ENCODE results near the gene FEM1C. TPM values are rescaled to one million over a fixed set of nuclear protein-coding genes. Genes with fewer than 3 reads are reported as not detected.

Gene FEM1C
- total and polyA plus RNA-seq, 2 of the 4 experiments (the other 2 are of a cell fraction), result 6.3 to 21.5 TPM

DNA sequence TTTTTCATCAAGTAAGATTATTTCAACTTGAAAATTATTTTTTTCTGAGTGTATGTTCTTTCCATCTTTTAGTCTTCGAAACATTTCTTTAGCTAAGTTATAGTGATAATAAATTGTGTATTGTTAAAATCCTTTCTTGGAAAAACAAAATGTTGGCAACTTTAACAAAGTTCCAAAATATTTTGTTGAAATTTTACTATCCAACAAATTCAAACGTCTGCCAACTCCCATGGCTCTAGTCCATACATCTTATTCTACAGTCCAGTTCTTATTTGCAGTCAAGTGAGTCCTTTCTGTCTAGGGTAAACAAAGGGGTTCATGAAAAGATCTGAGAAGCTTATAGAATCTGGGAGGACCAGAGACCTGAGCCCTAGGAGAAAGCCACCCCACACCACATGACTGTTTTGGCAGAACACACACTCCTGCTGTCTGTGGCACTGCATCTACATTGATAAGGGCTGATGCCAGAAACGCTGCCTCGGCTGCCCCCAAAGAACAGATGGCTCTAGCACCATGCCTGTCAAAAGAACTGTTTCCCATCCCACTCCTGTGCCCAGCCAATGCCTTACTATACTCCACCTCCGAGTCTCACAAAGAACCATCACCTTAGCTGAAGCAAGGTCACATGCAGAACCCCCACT, 47.5 kb downstream of the FEM1C start:
- in situ Hi-C loops (cut with MboI; ENCODE audit: low sequenced_read_pairs), result no loop called here
- no peak overlapping the region for H3K27ac ChIP-seq (ENCODE audit: insufficient read depth, low read length)
- POLR2A ChIA-PET (ENCODE audit: unreplicated experiment), result no interaction called here
- no peak overlapping the region for H4K91ac ChIP-seq (ENCODE audit: insufficient read depth, low read depth, low read length)
- H3K9ac ChIP-seq (ENCODE audit: low read depth, low read length), result no peak overlapping the region
- H2AK9ac ChIP-seq (replicated peaks; ENCODE audit: low read depth, low read length, poor library complexity), result no peak overlapping the region
- intact Hi-C loops (cut with micrococcal nuclease), result no loop called here
- no peak overlapping the region for H2BK15ac ChIP-seq (ENCODE audit: low read depth, low read length)
- no peaks in the 10 kb centered on the region for H3K79me1 ChIP-seq (ENCODE audit: low read depth in 1 of 2, low read length in 2 of 2)
- H3K27me3 ChIP-seq (ENCODE audit: control insufficient read depth, insufficient read depth, low read length), result peaks cover 2% of the 10 kb centered on the region; the same call in 1 of the 2 replicates
- H3K56ac ChIP-seq (ENCODE audit: extremely low read depth, insufficient read depth, low read length), result no peak overlapping the region
- H3K4me2 ChIP-seq (ENCODE audit: low read depth, low read length), result no peak overlapping the region
- no peak overlapping the region for H3K4me3 ChIP-seq (ENCODE audit: insufficient read depth, low read depth, low read length)
- H3K18ac ChIP-seq (ENCODE audit: low read depth, low read length), result no peak overlapping the region
- no peak overlapping the region for H2BK120ac ChIP-seq (ENCODE audit: low read depth, low read length)
- H3K4ac ChIP-seq (ENCODE audit: low read depth, low read length), result no peak overlapping the region
- H3K9me3 ChIP-seq (ENCODE audit: control insufficient read depth, insufficient read depth, low read length), result no peaks in the 10 kb centered on the region
- H2BK20ac ChIP-seq (ENCODE audit: low read depth, low read length), result no peak overlapping the region
- no peak overlapping the region for H4K5ac ChIP-seq (ENCODE audit: low read depth, low read length)
- no TSS peak for BruUV-seq (replicated peaks)
- no peak for DNase-seq
- H3K36me3 ChIP-seq (ENCODE audit: control insufficient read depth, insufficient read depth, low read length), result no peaks in the 10 kb centered on the region
- no peak overlapping the region for H4K8ac ChIP-seq (ENCODE audit: low read depth in 2 of 2, low read length in 2 of 2)
- CTCF ChIA-PET, result interaction anchor here (1.7 kb wide), 1 partner anchor 9 kb away, joined by 4 read pairs; no protein-coding TSS in a partner anchor
- dilution Hi-C loops (cut with HindIII; ENCODE audit: low sequenced_read_pairs, unreplicated experiment), result no loop called here
- no peaks in the 10 kb centered on the region for H3K4me1 ChIP-seq (ENCODE audit: control insufficient read depth, insufficient read depth, low read length)
- H3K14ac ChIP-seq (replicated peaks; ENCODE audit: low read depth, low read length), result no peak overlapping the region
- no CpG with 5 or more reads among the region's 5 CpGs for WGBS, 2 experiments (ENCODE audit: extremely low coverage in 2 of 2, insufficient read length in 1 of 2)
- no peaks in the 10 kb centered on the region for H4K20me1 ChIP-seq (ENCODE audit: insufficient read depth, low read length)
- ATAC-seq (ENCODE audit: low read depth), result no peak
- H2AK5ac ChIP-seq (ENCODE audit: low read depth, low read length), result no peak overlapping the region
- H3K9me1 ChIP-seq (ENCODE audit: insufficient read depth, low read length), result no peaks in the 10 kb centered on the region
- TF ChIP-seq CHD1 (IDR thresholded peaks at IDR 0.05; ENCODE audit: low read depth, low read length) (no peak), CEBPB (IDR thresholded peaks at IDR 0.05; ENCODE audit: low read depth, low read length) (no peak), FOS (IDR thresholded peaks at IDR 0.05; ENCODE audit: low read depth, low read length) (no peak), POLR2A (IDR thresholded peaks at IDR 0.05; ENCODE audit: low read depth, low read length) (no peak), MAFK (IDR thresholded peaks at IDR 0.05; ENCODE audit: low read depth, low read length) (no peak), NFE2L2 (IDR thresholded peaks at IDR 0.05; ENCODE audit: low read depth, low read length) (no peak), MXI1 (IDR thresholded peaks at IDR 0.05; ENCODE audit: borderline replicate concordance, low read depth, low read length) (no peak), MAZ (IDR thresholded peaks at IDR 0.05; ENCODE audit: borderline replicate concordance, low read depth, low read length) (no peak), SMC3 (IDR thresholded peaks at IDR 0.05; ENCODE audit: low read depth, low read length) (no peak), RAD21 (IDR thresholded peaks at IDR 0.05; ENCODE audit: low read length) (no peak), RFX5 (IDR thresholded peaks at IDR 0.05; ENCODE audit: low read depth, low read length) (no peak), RCOR1 (IDR thresholded peaks at IDR 0.05; ENCODE audit: insufficient replicate concordance, low read length) (no peak)
- TF ChIP-seq, protein P1, sequence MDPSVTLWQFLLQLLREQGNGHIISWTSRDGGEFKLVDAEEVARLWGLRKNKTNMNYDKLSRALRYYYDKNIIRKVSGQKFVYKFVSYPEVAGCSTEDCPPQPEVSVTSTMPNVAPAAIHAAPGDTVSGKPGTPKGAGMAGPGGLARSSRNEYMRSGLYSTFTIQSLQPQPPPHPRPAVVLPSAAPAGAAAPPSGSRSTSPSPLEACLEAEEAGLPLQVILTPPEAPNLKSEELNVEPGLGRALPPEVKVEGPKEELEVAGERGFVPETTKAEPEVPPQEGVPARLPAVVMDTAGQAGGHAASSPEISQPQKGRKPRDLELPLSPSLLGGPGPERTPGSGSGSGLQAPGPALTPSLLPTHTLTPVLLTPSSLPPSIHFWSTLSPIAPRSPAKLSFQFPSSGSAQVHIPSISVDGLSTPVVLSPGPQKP (IDR thresholded peaks at IDR 0.05; ENCODE audit: borderline replicate concordance, low read depth, low read length), result no peak
- TF ChIP-seq, protein P2, sequence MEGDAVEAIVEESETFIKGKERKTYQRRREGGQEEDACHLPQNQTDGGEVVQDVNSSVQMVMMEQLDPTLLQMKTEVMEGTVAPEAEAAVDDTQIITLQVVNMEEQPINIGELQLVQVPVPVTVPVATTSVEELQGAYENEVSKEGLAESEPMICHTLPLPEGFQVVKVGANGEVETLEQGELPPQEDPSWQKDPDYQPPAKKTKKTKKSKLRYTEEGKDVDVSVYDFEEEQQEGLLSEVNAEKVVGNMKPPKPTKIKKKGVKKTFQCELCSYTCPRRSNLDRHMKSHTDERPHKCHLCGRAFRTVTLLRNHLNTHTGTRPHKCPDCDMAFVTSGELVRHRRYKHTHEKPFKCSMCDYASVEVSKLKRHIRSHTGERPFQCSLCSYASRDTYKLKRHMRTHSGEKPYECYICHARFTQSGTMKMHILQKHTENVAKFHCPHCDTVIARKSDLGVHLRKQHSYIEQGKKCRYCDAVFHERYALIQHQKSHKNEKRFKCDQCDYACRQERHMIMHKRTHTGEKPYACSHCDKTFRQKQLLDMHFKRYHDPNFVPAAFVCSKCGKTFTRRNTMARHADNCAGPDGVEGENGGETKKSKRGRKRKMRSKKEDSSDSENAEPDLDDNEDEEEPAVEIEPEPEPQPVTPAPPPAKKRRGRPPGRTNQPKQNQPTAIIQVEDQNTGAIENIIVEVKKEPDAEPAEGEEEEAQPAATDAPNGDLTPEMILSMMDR (conservative IDR thresholded peaks at IDR 0.05; ENCODE audit: low read depth, low read length), result no peak
- H2BK5ac ChIP-seq (ENCODE audit: low read depth, low read length, poor library complexity, severe bottlenecking), result no peak overlapping the region
- H2AFZ ChIP-seq (replicated peaks; ENCODE audit: low read length, poor library complexity), result peak overlapping the region; percentile 40
- no peak overlapping the region for H3K23ac ChIP-seq (ENCODE audit: low read depth, low read length)
